K562 (cell line): Measurements from ENCODE around the gene PLCB4.

Source experiments
- EHMT2 ChIP-seq: fragments of 450-650 bp; IDR thresholded peaks from 2 replicates; pipeline ENCODE4 v1.6.1; 2018; ENCODE audit warnings: antibody characterized with exemption
- EWSR1 ChIP-seq: fragments of 450-650 bp; IDR thresholded peaks from 2 replicates; pipeline ENCODE4 v1.6.1; 2018; ENCODE audit warnings: borderline replicate concordance, mild to moderate bottlenecking, low read depth, moderate library complexity; ENCODE audit not compliant: partially characterized antibody
- KDM5B ChIP-seq: fragments of 200-600 bp; sonication (generic); IDR thresholded peaks from 2 replicates; pipeline ENCODE4 v1.6.1; 2012; ENCODE audit warnings: low read depth, mild to moderate bottlenecking, moderate library complexity, low read length, control low read depth, inconsistent platforms; ENCODE audit not compliant: insufficient replicate concordance
- RAD21 ChIP-seq, 2 experiments: fragments of 250-450 bp in 1 of 2; fragments of 450-650 bp in 1 of 2; sonication (Bioruptor Pico) in 1 of 2; formaldehyde crosslinking in 1 of 2; IDR thresholded peaks in 1 of 2; conservative IDR thresholded peaks in 1 of 2; 2 replicates each; pipeline versions ENCODE4 v1.4.0 to v1.8.0; 2020 to 2022; ENCODE audit warnings: mild to moderate bottlenecking in 2 of 2, moderate library complexity in 1 of 2
- TRIM24 ChIP-seq, 2 experiments: fragments of 450-650 bp; IDR thresholded peaks; 2 replicates each; pipeline ENCODE4 v1.6.1; 2016
- ZNF121 ChIP-seq: sonication (generic); formaldehyde crosslinking; conservative IDR thresholded peaks from 2 replicates; pipeline ENCODE4 v1.8.0; 2022; ENCODE audit warnings: missing genetic modification reagents
- ZNF217 ChIP-seq: sonication (generic); formaldehyde crosslinking; IDR thresholded peaks from 2 replicates; pipeline ENCODE4 v1.8.0; 2022; ENCODE audit warnings: mild to moderate bottlenecking, missing genetic modification reagents
- TF ChIP-seq, protein P1 (sequence below), 2 experiments: fragments of 250-450 bp in 1 of 2; fragments of 450-650 bp in 1 of 2; sonication (Bioruptor Pico) in 1 of 2; IDR thresholded peaks; 2 replicates each; pipeline versions ENCODE4 v1.6.1 to v1.8.0; 2016 to 2021; ENCODE audit warnings: mild to moderate bottlenecking in 2 of 2, moderate library complexity in 2 of 2, missing compliant biosample characterization in 1 of 2, missing genetic modification characterization in 1 of 2
- TF ChIP-seq, protein P2 (sequence below), 2 experiments: fragments of 450-650 bp; formaldehyde crosslinking in 1 of 2; IDR thresholded peaks; 2 replicates each; pipeline versions ENCODE4 v1.4.0 to v1.6.1; 2014 to 2020; ENCODE audit warnings: mild to moderate bottlenecking in 2 of 2, borderline replicate concordance in 1 of 2, low read depth in 1 of 2
- TF ChIP-seq, protein P3 (sequence below): sonication (generic); formaldehyde crosslinking; IDR thresholded peaks from 2 replicates; pipeline ENCODE4 v1.8.1; 2022; ENCODE audit warnings: missing genetic modification reagents

DNA sequence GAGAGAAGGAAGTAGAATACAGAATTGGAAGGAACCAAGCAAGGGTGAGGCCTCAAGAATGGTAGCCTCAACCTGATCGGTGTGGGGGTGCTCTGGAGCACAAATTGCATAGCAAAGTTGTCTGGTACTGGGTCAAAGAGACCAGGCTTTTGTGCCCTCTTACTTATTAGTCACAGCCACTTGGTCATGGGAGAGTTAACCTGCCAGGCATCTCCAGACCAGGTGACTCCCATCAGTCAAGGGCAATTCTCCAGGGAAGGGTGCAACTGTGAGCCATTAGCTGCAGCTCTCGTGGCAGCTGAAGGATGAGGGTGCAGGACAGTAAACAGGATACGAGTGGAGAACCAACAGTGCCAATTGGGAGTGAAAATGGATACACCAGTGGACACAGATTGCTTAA lies 47.7 kb upstream of the PLCB4 start:
- TF ChIP-seq, protein P1, sequence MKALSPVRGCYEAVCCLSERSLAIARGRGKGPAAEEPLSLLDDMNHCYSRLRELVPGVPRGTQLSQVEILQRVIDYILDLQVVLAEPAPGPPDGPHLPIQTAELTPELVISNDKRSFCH (CRISPR knock-in tag; IDR thresholded peaks at IDR 0.05) = no peak
- TF ChIP-seq, protein P1 (tag; IDR thresholded peaks at IDR 0.05) = no peak
- TF ChIP-seq ZNF217 = no peak
- TF ChIP-seq ZNF121 = no peak
- TF ChIP-seq, protein P2, sequence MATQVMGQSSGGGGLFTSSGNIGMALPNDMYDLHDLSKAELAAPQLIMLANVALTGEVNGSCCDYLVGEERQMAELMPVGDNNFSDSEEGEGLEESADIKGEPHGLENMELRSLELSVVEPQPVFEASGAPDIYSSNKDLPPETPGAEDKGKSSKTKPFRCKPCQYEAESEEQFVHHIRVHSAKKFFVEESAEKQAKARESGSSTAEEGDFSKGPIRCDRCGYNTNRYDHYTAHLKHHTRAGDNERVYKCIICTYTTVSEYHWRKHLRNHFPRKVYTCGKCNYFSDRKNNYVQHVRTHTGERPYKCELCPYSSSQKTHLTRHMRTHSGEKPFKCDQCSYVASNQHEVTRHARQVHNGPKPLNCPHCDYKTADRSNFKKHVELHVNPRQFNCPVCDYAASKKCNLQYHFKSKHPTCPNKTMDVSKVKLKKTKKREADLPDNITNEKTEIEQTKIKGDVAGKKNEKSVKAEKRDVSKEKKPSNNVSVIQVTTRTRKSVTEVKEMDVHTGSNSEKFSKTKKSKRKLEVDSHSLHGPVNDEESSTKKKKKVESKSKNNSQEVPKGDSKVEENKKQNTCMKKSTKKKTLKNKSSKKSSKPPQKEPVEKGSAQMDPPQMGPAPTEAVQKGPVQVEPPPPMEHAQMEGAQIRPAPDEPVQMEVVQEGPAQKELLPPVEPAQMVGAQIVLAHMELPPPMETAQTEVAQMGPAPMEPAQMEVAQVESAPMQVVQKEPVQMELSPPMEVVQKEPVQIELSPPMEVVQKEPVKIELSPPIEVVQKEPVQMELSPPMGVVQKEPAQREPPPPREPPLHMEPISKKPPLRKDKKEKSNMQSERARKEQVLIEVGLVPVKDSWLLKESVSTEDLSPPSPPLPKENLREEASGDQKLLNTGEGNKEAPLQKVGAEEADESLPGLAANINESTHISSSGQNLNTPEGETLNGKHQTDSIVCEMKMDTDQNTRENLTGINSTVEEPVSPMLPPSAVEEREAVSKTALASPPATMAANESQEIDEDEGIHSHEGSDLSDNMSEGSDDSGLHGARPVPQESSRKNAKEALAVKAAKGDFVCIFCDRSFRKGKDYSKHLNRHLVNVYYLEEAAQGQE (IDR thresholded peaks at IDR 0.05; ENCODE audit: borderline replicate concordance) = no peak
- TF ChIP-seq, protein P2 (CRISPR knock-in tag; IDR thresholded peaks at IDR 0.05; ENCODE audit: low read depth) = no peak
- TF ChIP-seq EWSR1 = no peak
- TF ChIP-seq EHMT2 = no peak
- TF ChIP-seq RAD21 (CRISPR knock-in tag; conservative IDR thresholded peaks at IDR 0.05 in 1 of 2, IDR thresholded peaks at IDR 0.05 in 1 of 2) = no peak
- TF ChIP-seq, protein P3, sequence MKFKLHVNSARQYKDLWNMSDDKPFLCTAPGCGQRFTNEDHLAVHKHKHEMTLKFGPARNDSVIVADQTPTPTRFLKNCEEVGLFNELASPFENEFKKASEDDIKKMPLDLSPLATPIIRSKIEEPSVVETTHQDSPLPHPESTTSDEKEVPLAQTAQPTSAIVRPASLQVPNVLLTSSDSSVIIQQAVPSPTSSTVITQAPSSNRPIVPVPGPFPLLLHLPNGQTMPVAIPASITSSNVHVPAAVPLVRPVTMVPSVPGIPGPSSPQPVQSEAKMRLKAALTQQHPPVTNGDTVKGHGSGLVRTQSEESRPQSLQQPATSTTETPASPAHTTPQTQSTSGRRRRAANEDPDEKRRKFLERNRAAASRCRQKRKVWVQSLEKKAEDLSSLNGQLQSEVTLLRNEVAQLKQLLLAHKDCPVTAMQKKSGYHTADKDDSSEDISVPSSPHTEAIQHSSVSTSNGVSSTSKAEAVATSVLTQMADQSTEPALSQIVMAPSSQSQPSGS (CRISPR knock-in tag) = no peak
- TF ChIP-seq TRIM24 (IDR thresholded peaks at IDR 0.05) = no peak
- no peak for TF ChIP-seq KDM5B
